HCT116 (cell line): Measurements from ENCODE around the gene PDE4B. TPM values are rescaled to one million over a fixed set of nuclear protein-coding genes. Genes with fewer than 3 reads are reported as not detected.

Source experiments
- ATAC-seq: fragments of 200-7000 bp; cut with Tn5 transposase; 2 replicates; pipeline ENCODE4 v1.9.1; 2020; ENCODE audit warnings: mild to moderate bottlenecking, moderate library complexity
- BruUV-seq: library from RNA; stranded (reverse); fragments of 400-500 nt; replicated peaks from 2 replicates; lab custom pipeline; 2021; lab: Mats Ljungman, UMichigan
- CTCF ChIA-PET: fragments of 300-600 bp; sonication (Branson Sonifier 250); formaldehyde crosslinking; loops from one replicate; lab custom pipeline; 2021; ENCODE audit warnings: antibody characterized with exemption; lab: Charles Lee
- POLR2A ChIA-PET: fragments of 300-600, 350-600 bp; sonication (Branson Sonifier 250); formaldehyde crosslinking; loops from one replicate; lab custom pipeline; 2021; ENCODE audit warnings: antibody characterized with exemption; lab: Charles Lee
- RAD21 ChIA-PET, 2 experiments: fragments of 300-600 bp; sonication (Branson Sonifier 250); formaldehyde crosslinking; loops; one replicate each; lab custom pipeline; 2023; ENCODE audit warnings: low total read pairs in 2 of 2; ENCODE audit not compliant: uncharacterized antibody in 2 of 2, unreplicated experiment in 2 of 2, low non-redundant PET in 1 of 2; lab: Charles Lee
- DNase-seq: peaks from one replicate; pipeline ENCODE4 v3.0.0-alpha.2; 2010; ENCODE audit warnings: low read depth, low spot score
- H2AFZ ChIP-seq: fragments of 200-600 bp; shearing (Covaris generic), sonication (generic); 2 replicates; pipeline ENCODE4 v1.6.1; 2017; ENCODE audit warnings: low read depth, mixed run types, mixed read lengths, antibody characterized with exemption, low read length; ENCODE audit not compliant: poor library complexity, severe bottlenecking
- H3K27ac ChIP-seq: 2 replicates; pipeline ENCODE4 v1.5.1; 2012; ENCODE audit warnings: low read depth, low read length
- H3K27me3 ChIP-seq: fragments of 200-600 bp; sonication (generic); 2 replicates; pipeline ENCODE4 v1.6.1; 2016; ENCODE audit warnings: mixed run types, low read length, mixed read lengths; ENCODE audit not compliant: insufficient read depth
- H3K36me3 ChIP-seq, 2 experiments: fragments of 200-500 bp in 1 of 2; fragments of 200-600 bp in 1 of 2; sonication (Bioruptor generic) in 1 of 2; sonication (generic) in 1 of 2; 2 replicates each; pipeline versions ENCODE4 v1.5.1 to v1.6.1; 2014 to 2016; ENCODE audit warnings: low read length in 2 of 2, inconsistent platforms in 1 of 2, mixed read lengths in 1 of 2, mixed run types in 1 of 2; ENCODE audit not compliant: insufficient read depth in 2 of 2, control insufficient read depth in 1 of 2
- H3K4me1 ChIP-seq, 2 experiments: fragments of 200-600 bp in 1 of 2; sonication (generic) in 1 of 2; 2 replicates each; pipeline versions ENCODE4 v1.5.1 to v1.6.1; 2012 to 2017; ENCODE audit warnings: low read length in 2 of 2, inconsistent platforms in 1 of 2, mild to moderate bottlenecking in 1 of 2, mixed read lengths in 1 of 2, mixed run types in 1 of 2, moderate library complexity in 1 of 2; ENCODE audit not compliant: insufficient read depth in 2 of 2, control insufficient read depth in 1 of 2
- H3K4me2 ChIP-seq: fragments of 200-600 bp; sonication (generic); 2 replicates; pipeline ENCODE4 v1.6.1; 2017; ENCODE audit warnings: mixed run types, low read length, mixed read lengths
- H3K4me3 ChIP-seq, 2 experiments: fragments of 200-600 bp in 1 of 2; sonication (generic) in 1 of 2; replicated peaks in 1 of 2; 2 replicates each; pipeline ENCODE4 v1.5.1; 2011 to 2016; ENCODE audit warnings: low read length in 2 of 2, control low read depth in 1 of 2, low read depth in 1 of 2, mild to moderate bottlenecking in 1 of 2, mixed read lengths in 1 of 2, mixed run types in 1 of 2
- H3K79me2 ChIP-seq: fragments of 200-600 bp; sonication (generic); 2 replicates; pipeline ENCODE4 v1.6.1; 2017; ENCODE audit warnings: mild to moderate bottlenecking, mixed run types, low read length, moderate library complexity, mixed read lengths; ENCODE audit not compliant: insufficient read depth
- H3K9ac ChIP-seq: fragments of 200-600 bp; sonication (generic); 2 replicates; pipeline ENCODE4 v1.6.1; 2016; ENCODE audit warnings: low read length, mixed read lengths
- H3K9me2 ChIP-seq: fragments of 200-600 bp; sonication (generic), shearing (Covaris generic); 2 replicates; pipeline ENCODE4 v1.6.1; 2017; ENCODE audit warnings: mixed run types, mild to moderate bottlenecking, moderate library complexity; ENCODE audit not compliant: insufficient read depth
- H3K9me3 ChIP-seq, 2 experiments: fragments of 200-500 bp in 1 of 2; fragments of 200-600 bp in 1 of 2; sonication (Bioruptor generic) in 1 of 2; sonication (generic) in 1 of 2; 2 replicates each; pipeline ENCODE4 v1.6.1; 2014 to 2017; ENCODE audit warnings: low read length in 2 of 2, mixed read lengths in 2 of 2, inconsistent platforms in 1 of 2, low read depth in 1 of 2, mild to moderate bottlenecking in 1 of 2, mixed run types in 1 of 2, moderate library complexity in 1 of 2; ENCODE audit not compliant: control insufficient read depth in 1 of 2, insufficient read depth in 1 of 2
- H4K20me1 ChIP-seq: fragments of 200-600 bp; sonication (generic), shearing (Covaris generic); 2 replicates; pipeline ENCODE4 v1.6.1; 2017; ENCODE audit warnings: mixed run types, mild to moderate bottlenecking, moderate library complexity; ENCODE audit not compliant: insufficient read depth
- CEBPB ChIP-seq: IDR thresholded peaks from 2 replicates; pipeline ENCODE4 v1.6.1; 2012; ENCODE audit warnings: low read depth
- ELF1 ChIP-seq: IDR thresholded peaks from 2 replicates; pipeline ENCODE4 v1.6.1; 2012; ENCODE audit warnings: low read depth, borderline replicate concordance
- EZH2phosphoT487 ChIP-seq: fragments of 200-600 bp; IDR thresholded peaks from 2 replicates; pipeline ENCODE4 v1.6.1; 2018; ENCODE audit warnings: antibody characterized with exemption, borderline replicate concordance
- JUND ChIP-seq: IDR thresholded peaks from 2 replicates; pipeline ENCODE4 v1.6.1; 2012
- POLR2AphosphoS5 ChIP-seq: IDR thresholded peaks from 2 replicates; pipeline ENCODE4 v1.6.1; 2011; ENCODE audit warnings: mild to moderate bottlenecking, low read depth, low read length, moderate library complexity
- RAD21 ChIP-seq: IDR thresholded peaks from 2 replicates; pipeline ENCODE4 v1.6.1; 2012; ENCODE audit warnings: low read depth, mild to moderate bottlenecking
- TCF7L2 ChIP-seq: IDR thresholded peaks from 2 replicates; pipeline ENCODE4 v1.7.0; 2011; ENCODE audit warnings: borderline replicate concordance, inconsistent platforms; ENCODE audit not compliant: insufficient read depth, insufficient read length; ENCODE audit errors: extremely low read depth
- ZNF274 ChIP-seq: fragments of 200-500 bp; sonication (Bioruptor generic); IDR thresholded peaks from 2 replicates; pipeline ENCODE4 v1.6.1; 2014; ENCODE audit warnings: mild to moderate bottlenecking, low read depth, low read length, inconsistent platforms
- intact Hi-C: fragments of 100-400 bp; cut with micrococcal nuclease; formaldehyde crosslinking; loops from 2 replicates; pipeline ENCODE4 v1.10.0; 2022
- total RNA-seq: library from RNA; stranded (reverse); gene quantifications from one replicate; pipeline ENCODE4 v1.2.1, GENCODE V29; 2021; ENCODE audit not compliant: unreplicated experiment

PDE4B gene
- total RNA-seq, 1 experiment from 2014 or later = 76.9 TPM

- Histone ChIP-seq H3K4me1 (no peaks in the 10 kb centered on the region), H3K27me3 (no peaks in the 10 kb centered on the region), H3K9ac (no peak overlapping the region), H3K4me3 (no peak overlapping the region), H3K9me3 (no peaks in the 10 kb centered on the region), H3K27ac (no peak overlapping the region), H4K20me1 (no peaks in the 10 kb centered on the region)
- no peak for ATAC-seq
- no peak for TF ChIP-seq ZNF274
- TF ChIP-seq ELF1 = no peak
- TF ChIP-seq JUND = no peak
- no peak for TF ChIP-seq POLR2AphosphoS5
- TF ChIP-seq CEBPB = no peak
- TF ChIP-seq EZH2phosphoT487 = no peak
- TF ChIP-seq RAD21 = no peak
- TF ChIP-seq, all 23 proteins: peak for 0
- no peak overlapping the region for H2AFZ ChIP-seq
- intact Hi-C loops = no loop called here
- RAD21 ChIA-PET = no interaction called here
- no peaks in the 10 kb centered on the region for H3K9me2 ChIP-seq
- POLR2A ChIA-PET = no interaction called here
- H3K4me2 ChIP-seq = no peak overlapping the region
- no peaks in the 10 kb centered on the region for H3K36me3 ChIP-seq
- CTCF ChIA-PET = no interaction called here
- BruUV-seq = no TSS peak
- H3K79me2 ChIP-seq = no peaks in the 10 kb centered on the region
- DNase-seq = no peak
Observed at GRCh38 chr1:65890201-65890843, 97.6 kb downstream of the PDE4B start.

- TF ChIP-seq TCF7L2 = no peak
- TF ChIP-seq, all 23 proteins: peak for 0
- ChIA-PET POLR2A (no interaction called here), CTCF (no interaction called here), RAD21 (no interaction called here)
- no peak overlapping the region for H3K9ac ChIP-seq
- no peaks in the 10 kb centered on the region for H3K36me3 ChIP-seq
- H3K27ac ChIP-seq = no peak overlapping the region
- no peak for DNase-seq
- H3K9me2 ChIP-seq = no peaks in the 10 kb centered on the region
- no peaks in the 10 kb centered on the region for H3K9me3 ChIP-seq
- H3K4me2 ChIP-seq = no peak overlapping the region
- BruUV-seq = no TSS peak
- no peak overlapping the region for H2AFZ ChIP-seq
- no peaks in the 10 kb centered on the region for H3K4me1 ChIP-seq
- intact Hi-C loops = no loop called here
- H3K27me3 ChIP-seq = no peaks in the 10 kb centered on the region
- no peaks in the 10 kb centered on the region for H3K79me2 ChIP-seq
- H4K20me1 ChIP-seq = no peaks in the 10 kb centered on the region
- ATAC-seq = no peak
- H3K4me3 ChIP-seq = no peak overlapping the region
Observed at GRCh38 chr1:65894738-65895605, 102.3 kb downstream of the PDE4B start.
